GM18861 (cell line): ENCODE results near the gene SLC39A5.
"Not testable (repeated sequence)": the region's sequence is repeated elsewhere in the genome, so short reads cannot be mapped to it uniquely, and the experiment has no call there.

Experiments used
- ATAC-seq: cut with Tn5 transposase; IDR thresholded peaks from one replicate; pipeline ENCODE4 v1.9.1; 2021; ENCODE audit not compliant: unreplicated experiment

Gene SLC39A5

GRCh38 chr12:56243731-56244181 lies 13.9 kb downstream of the SLC39A5 start:
- ATAC-seq = no peak

- ATAC-seq = no peak
These were observed 14.6 kb downstream of the SLC39A5 start for GRCh38 chr12:56244494-56244893.

DNA sequence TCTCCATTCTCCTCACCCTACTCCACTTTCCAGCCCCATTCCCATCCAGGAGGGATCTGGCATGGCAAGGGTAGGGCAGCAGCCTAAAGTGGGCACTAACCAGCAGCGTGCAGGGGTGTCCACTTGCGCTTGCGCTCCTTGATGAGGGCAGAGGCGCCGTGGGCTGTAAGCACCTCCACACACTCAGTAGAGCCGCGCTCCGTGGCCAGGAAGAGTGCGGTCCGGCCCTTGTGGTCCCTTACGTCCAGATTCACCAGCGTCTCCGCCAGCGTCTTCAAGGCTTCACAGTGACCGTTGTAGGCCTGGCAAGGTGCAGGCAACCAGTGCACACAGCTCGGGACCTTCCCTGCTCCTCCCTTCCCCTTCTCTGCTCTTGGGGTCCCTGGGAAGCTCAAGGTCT lies 18.1 kb downstream of the SLC39A5 start:
- ATAC-seq = no peak

DNA sequence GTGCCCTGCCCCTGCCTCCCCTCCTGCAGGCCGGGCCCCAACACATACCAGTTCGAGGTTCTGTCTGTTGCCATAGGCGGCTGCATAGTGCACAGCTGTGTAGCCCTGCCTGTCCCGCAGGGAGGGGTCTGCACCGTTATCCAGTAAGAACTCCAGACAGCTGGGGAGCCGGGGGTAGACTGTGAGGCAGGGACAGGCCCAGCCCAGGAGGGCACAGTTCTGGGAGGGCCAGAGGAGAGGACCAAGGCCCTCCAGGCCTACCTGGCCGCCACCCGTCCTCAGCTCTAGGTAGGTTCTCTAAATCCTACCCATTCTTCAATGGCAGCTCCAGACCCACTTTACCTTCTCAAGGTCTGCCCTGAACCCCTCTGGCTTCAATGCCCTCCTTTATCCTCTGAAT lies 18.9 kb downstream of the SLC39A5 start:
- ATAC-seq = no peak

DNA sequence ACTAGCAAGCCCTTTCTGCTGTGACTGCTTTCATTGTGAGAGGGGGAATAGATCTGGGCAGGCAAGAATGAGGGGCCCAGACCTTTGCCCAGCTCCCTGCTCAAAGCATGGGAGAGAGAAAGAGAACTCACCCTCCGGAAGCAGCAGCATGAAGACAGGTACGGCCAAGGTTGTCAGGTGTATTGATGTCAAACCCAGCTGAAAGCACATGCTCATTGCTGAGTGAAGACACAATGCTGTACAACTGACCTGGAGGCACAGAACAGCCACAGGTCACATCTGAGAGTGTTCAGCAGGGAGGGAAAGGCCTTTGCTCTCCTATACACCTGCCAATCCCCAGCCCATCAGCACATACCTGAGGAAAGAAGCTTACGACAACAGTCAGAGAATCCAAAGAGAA lies 22.8 kb downstream of the SLC39A5 start:
- no peak for ATAC-seq

DNA sequence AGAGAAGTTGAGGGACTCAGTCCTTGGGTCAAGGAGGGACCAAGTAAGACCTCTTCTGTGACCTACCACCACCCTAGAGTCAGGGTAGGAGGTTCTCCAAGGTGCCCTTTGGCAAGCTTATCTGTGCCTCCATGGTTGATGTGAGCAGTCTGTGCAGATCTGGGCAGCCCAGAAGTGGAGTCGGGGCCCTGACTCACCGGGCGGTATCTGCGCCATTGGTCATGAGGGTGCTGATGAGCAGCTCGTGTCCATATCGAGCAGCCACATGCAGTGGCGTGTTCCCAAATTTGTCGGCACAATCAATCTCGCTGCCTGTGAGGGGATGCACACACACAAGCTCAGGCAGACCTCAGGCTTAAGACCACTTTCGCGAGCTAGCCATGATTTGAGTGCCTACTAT lies 23.2 kb downstream of the SLC39A5 start:
- no peak for ATAC-seq

DNA sequence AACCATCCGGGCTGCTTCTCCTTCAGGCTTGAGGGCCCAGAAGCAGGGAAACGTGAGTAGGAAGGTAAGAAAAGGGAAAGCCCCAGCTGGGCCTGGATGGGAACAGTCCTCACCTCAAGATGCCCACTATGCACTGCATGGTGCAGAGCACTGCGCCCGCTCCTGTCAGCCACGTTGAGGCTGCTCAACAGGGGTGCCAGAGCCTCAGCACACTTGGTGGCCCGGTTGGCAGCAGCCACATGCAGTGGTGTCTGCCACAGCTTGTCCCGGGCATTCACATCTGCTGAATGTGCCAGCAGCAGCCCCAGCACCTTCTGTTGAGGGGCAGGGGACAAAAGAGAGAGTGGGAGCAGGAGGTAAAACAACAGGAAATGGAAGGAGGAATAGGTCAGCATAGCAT lies 25.8 kb downstream of the SLC39A5 start:
- ATAC-seq = no peak

DNA sequence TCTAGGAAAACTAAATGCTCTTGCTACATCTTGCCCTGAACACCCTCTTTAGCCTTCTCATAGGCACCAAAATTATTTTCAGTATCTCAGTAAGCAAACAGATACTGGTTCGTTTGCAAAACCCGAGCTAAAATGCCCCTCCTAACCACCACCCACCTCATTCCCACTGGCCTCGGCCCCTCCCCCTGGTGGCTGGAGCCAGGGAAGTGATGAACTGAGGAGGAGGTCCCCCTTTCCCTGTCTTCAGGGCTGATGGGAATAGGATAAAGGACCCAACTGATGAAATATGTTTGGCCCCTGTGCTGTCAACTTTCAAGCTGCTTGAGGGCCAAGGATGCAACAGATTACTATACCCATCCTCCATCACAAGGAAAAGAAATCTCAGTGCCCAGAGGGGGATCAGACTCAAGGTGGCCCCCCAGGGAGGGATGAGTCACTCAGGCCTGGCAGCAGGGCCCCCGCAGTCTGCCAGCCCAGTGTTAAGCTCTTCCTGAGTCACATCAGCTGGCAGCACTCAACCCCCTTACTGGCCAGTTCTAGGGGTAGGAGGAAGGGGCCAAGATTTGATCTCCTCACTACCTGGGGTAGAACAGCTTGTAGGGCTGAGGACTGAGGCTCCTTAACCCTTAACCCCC lies 26.6 kb downstream of the SLC39A5 start:
- no peak for ATAC-seq

DNA sequence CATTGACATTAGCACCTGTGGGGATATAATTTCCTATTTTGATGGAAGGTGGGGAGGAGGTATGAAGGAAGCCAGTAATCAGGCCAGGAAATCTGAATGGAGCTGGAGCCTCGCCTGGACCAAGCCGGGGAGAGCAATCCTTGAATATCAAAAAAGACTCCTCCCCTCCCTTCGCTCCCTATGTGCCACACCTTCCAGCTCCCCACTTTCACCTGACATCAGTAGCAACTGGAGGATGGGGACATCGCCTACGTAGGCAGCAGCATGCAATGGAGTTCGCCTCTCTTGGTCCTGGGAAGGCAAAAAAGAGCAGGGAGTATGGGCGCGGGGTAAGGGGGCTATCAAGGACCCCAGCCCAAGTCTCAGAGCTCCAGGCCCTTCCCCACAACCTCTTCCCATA lies 27.2 kb downstream of the SLC39A5 start:
- no peak for ATAC-seq

DNA sequence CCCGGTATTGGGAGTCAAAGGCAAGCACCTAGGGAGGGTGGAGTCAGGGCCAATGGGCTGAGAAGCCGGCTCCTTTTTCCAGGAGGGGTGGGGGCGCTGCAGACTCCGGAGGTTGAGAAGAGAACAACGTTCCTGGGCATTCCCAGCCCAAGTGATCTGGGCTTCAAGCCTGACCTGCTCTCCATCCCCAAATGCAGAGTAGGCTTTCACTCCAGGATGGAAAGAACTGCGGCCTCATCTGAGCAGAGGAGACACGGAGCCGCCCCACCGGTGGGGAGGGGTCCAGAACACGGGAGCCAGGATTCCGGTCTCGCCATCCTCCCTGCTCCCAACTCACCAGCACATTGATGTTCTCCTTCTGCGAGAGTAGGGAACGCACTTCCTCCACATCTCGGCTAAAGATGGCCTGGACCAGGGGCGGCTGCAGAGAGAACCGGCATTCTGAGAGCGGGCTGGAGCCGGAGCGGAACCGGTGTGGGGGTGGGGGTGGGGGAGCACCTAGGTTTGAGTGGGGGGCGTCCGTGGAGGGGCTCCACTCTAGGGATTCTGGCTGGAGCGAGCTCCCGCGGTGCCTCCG lies 27.7 kb downstream of the SLC39A5 start:
- no peak for ATAC-seq

DNA sequence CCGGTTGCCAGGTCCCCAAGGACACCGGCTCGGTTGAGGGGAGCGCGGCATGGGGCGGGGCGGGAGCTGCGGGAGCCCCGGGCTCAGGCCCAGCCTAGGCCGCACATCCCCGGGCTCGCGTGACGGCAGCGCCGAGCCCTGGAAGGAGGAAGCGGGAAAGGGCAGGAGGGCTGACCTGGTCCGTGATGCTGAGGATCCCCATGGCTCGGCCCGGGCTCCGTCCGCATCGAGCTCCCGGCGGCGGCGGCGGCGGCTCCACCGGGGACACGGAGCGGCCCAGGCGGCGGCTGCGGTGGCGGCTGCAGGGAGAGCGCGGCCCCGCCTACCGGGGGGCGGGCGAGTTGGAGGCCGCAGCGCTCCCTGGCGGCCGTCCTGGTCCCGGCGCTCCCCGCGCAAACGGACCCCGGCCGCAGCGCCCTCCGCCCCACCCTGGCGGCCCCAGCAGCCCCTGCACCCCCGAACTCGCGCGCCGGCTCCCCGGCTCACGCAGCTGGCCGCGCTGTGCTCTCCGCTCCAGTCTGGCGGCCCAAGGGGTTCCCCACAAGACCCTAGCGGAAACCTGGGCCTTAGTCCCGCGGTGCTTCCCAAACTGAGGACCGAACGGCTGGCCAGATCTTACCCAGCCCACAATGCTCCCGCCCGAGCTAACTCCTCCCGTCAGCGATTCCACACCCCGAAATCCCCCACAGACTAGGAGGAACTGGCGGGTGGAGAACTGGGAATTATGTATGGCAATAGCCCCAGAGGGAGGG lies 28.4 kb downstream of the SLC39A5 start, which contains the start of gene ANKRD52:
Gene ANKRD52 (minus strand): TSS at position 317 of the 752 bp plus-strand sequence. CDS start 115 bp downstream, at position 202.
- peak; percentile 86 for ATAC-seq

- ATAC-seq = no peak
These were observed 29.0 kb downstream of the SLC39A5 start for GRCh38 chr12:56258820-56259183.

GRCh38 chr12:56260380-56260779 lies 30.5 kb downstream of the SLC39A5 start:
- ATAC-seq = no peak

DNA sequence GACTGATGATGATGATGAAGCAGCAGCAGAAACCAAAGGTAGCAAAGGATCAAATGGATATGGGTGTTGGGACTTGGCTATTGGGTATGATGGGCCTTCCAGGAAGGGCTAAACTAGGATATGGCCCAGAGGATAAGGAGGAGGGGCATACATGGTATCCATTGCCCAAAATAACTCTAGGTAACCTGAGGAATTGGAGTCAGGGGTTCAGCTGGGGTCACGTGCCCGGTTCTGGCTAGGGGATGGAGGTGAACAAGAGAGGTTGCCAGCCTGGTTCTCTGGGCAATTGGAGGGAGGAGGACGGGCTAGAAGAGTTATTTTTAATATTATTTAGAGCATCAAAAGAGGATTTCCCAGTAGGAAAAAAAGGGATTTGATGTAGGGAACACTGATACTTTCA lies 31.1 kb downstream of the SLC39A5 start:
- ATAC-seq = no peak

DNA sequence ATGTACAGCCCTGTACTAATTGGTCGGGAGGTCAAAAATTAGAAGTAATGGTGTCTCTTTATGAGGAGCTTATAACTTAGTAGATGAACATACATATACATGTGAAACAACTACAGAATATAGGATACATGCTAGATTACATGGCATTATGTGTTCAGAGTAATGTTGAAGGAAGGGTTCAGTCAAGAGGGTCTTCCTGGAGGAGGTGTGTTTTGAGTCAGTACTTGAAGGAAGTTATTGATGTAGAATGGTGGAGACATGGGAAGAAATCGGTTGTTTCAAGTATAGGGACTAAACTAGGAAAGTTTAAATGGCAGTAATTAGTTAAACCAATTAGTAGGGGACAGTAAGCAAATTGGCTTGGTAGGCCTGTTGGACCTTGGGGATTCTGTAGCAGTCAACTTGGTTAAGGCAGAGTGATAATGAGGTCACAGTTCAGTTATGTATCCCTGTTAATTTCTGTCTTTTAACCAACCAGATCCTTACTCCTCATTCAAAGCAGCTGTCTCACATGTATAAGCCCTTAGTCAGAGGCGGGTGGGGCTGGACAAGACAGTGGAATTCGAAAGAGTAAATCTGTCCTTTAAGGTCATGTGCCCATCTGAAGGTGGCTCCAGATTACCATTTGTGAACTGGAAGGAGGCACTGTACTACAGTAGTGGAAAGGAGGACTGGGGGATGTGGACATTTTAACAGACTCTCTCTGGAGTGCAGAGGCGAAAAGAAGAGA lies 31.8 kb downstream of the SLC39A5 start:
- ATAC-seq = no peak

DNA sequence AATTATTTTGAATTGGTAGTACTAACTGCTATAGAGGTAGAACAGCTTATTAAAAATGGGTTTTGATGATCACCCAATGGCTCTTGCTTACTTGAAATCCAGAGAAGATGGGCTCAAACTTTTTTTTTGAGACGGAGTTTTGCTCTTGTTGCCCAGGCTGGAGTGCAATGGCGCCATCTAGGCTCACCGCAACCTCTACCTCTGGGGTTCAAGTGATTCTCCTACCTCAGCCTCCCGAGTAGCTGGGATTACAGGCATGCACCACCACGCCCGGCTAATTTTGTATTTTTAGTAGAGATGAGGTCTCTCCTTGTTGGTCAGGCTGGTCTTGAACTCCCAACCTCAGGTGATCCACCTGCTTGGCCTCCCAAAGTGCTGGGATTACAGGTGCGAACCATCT lies 33.1 kb downstream of the SLC39A5 start:
- ATAC-seq = not testable (repeated sequence)

DNA sequence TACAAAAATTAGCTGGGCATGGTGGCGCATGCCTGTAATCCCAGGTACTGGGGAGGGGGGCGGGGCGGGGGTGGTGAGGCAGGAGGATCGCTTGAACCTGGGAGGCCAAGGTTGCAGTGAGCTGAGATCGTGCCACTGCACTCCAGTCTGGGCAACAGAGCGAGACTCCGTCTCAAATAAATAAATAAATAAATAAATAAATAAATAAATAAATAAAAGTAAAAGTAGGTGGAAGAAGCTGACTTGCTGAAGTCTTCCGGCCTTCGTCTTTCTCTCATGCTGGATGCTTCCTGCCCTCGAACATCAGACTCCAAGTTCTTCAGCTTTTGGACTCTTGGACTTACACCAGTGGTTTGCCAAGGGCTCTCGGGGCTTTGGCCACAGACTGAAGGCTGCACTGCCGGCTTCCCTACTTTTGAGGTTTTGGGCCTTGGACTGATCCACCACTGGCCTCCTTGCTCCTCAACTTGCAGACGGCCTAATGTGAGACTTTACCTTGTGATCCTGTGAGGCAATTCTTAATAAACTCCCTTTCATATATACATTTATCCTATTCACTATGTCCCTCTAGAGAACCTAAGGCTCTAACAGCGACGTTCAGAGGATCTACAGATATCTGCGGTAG lies 36.3 kb downstream of the SLC39A5 start:
- not testable (repeated sequence) for ATAC-seq

DNA sequence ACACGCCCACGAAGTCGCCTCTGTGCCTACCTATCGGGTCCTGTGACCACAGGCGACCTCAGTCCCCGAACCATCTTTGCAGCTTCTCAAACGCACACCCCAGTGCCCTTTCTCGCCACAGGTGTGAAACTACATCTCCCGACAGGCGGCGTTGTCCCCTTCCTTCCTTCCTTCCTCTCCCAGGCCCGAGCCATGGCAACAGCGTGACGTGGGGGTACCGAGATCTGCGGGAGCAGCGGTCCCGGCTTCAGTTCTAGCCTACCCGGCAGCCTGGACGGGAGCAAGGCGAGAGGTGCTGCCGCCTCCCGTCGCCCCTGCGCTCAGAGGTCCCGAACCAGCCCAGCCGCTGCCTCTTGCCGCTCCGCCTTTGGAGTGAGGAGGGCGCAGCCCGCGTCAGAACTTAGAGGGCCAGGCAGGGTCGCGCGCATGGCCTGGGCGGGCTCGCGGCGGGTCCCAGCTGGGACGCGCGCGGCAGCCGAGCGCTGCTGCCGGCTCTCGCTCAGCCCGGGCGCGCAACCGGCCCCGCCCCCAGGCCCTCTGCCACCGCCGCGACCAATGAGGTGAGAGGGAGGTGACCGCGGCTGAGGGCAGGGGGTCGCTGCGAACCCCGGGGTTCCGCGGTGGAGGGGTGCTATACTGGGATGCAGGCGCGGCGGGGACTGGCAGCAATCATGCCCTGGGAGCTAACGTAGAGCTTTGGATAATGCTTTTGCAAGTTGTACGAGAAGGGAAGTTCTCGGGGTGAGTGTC lies 37.0 kb downstream of the SLC39A5 start, which contains the start of gene COQ10A:
Gene COQ10A (plus strand): TSS at position 250 of the 750 bp plus-strand sequence. CDS start 177 bp downstream, at position 427.
- ATAC-seq = peak; percentile 74

- ATAC-seq = peak; percentile 11
These were observed 37.7 kb downstream of the SLC39A5 start for GRCh38 chr12:56267443-56268071.

DNA sequence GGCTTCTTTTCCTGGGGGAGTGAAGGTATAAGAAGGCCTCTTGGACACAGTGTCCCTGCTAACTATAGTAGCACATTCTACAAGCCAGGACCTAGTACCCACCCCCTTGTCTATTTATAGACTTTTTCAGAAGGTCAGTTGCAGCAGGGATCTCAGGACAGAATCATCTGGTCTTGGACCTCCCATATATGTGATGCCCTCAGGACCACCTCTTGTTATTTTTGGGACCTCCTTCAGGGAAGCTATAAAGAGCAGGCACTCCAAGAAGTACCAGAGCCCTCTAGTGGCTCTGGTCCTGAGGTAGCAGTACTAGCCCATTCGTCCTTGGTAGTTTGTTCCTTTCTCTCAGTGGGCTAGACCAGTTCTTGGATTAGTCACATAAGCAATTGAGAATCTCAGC lies 41.2 kb downstream of the SLC39A5 start:
- ATAC-seq = no peak
